ENCODE measurements around the gene DLL3. TPM values are rescaled to one million over a fixed set of nuclear protein-coding genes. Genes with fewer than 3 reads are reported as not detected.

The DLL3 gene
- total and polyA plus RNA-seq, 9 of the 15 experiments (the other 6 are each of a cell fraction or from before 2014, with no cell fraction given) = 0.80 to 6.3 (median 1.2) TPM

DNA sequence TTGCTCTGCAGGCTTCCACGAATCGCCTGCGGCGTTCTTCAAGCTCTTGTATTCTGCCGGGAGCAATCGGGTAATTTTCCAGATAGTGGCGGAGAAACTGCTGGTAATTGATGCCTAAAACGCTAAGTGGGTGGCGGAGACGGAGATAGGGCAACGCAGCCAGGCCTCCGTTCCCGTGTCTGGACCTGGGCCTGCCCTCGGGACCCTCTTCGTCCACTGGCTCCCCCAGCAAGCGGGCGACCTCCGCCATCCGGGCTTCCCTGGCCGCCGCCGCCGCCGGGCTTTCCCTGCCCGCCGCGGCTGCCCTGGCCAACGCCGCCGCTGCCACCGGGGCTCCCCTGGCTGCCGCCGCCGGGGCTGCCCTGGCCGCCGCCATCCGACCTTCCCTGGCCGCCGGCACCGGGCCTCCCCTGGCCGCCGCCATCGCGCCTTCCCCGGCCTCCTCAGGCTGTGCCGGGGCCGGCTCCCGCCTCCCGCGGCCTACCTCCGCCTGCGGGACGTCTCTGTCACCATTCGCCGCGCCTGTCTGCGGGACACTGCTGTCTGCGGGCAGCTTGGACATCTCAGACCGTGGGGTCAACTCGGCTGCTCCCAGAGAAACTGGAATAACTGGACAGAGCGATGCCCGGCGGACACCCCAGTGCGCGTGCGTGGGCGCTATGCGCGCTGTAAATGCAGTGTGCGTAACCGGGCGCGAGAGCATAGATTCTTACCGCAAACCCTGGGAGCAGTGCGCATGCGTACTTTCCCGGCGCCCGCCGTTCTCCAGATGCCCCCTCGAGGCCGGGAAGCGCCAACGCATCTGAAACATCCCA is 41.0 kb downstream of the DLL3 start, which contains the start of gene EID2 (continued):
- no peak for TF ChIP-seq TGIF2 (CRISPR knock-in tag; IDR thresholded peaks at IDR 0.05)
- TF ChIP-seq ZNF764 (CRISPR knock-in tag; IDR thresholded peaks at IDR 0.05; ENCODE audit: low read depth) = no peak
- peak; percentile 31; the same call in 1 of the 2 replicates for TF ChIP-seq PML (IDR thresholded peaks at IDR 0.05; ENCODE audit: low read length)
- peak; percentile 98 for TF ChIP-seq ZBTB2 (IDR thresholded peaks at IDR 0.05)
- peak; percentile 74 for TF ChIP-seq ATF7 (IDR thresholded peaks at IDR 0.05)
- no peak for TF ChIP-seq NFATC3 (IDR thresholded peaks at IDR 0.05)
- TF ChIP-seq CAMTA2 (CRISPR knock-in tag; conservative IDR thresholded peaks at IDR 0.05) = 0 out of 2 replicates have a peak, but pooled peaks have one; percentile 36
- TF ChIP-seq ZNF174 (CRISPR knock-in tag; IDR thresholded peaks at IDR 0.05) = no peak
- TF ChIP-seq PPARD (CRISPR knock-in tag; IDR thresholded peaks at IDR 0.05) = no peak
- 0 out of 2 replicates have a peak, but pooled peaks have one; percentile 58 for TF ChIP-seq ZBTB9 (CRISPR knock-in tag; IDR thresholded peaks at IDR 0.05)
- no peak for TF ChIP-seq HEY1 (CRISPR knock-in tag; IDR thresholded peaks at IDR 0.05; ENCODE audit: borderline replicate concordance)
- no peak for TF ChIP-seq TAF15 (IDR thresholded peaks at IDR 0.05; ENCODE audit: low read depth, low read length)
- TF ChIP-seq TRIM24 (IDR thresholded peaks at IDR 0.05) = no peak
- TF ChIP-seq HDAC1 (IDR thresholded peaks at IDR 0.05) = 0 out of 4 replicates have a peak, but pooled peaks of 1 of the 2 experiments have one; percentile 48
- TF ChIP-seq ZNF398 (CRISPR knock-in tag; IDR thresholded peaks at IDR 0.05) = no peak
- TF ChIP-seq MAFK (IDR thresholded peaks at IDR 0.05; ENCODE audit: low read length) = no peak
- peak; percentile 20 for TF ChIP-seq CHD1 (IDR thresholded peaks at IDR 0.05; ENCODE audit: low read length)
- TF ChIP-seq FOXK1 (CRISPR knock-in tag; IDR thresholded peaks at IDR 0.05; ENCODE audit: borderline replicate concordance) = no peak
- no peak for TF ChIP-seq E4F1 (CRISPR knock-in tag; IDR thresholded peaks at IDR 0.05; ENCODE audit: borderline replicate concordance)
- no peak for TF ChIP-seq DACH1 (IDR thresholded peaks at IDR 0.05; ENCODE audit: partially characterized antibody)
- TF ChIP-seq ZNF589 (CRISPR knock-in tag; IDR thresholded peaks at IDR 0.05; ENCODE audit: low read depth) = no peak
- TF ChIP-seq ZNF263 (CRISPR knock-in tag; IDR thresholded peaks at IDR 0.05; ENCODE audit: borderline replicate concordance) = no peak
- TF ChIP-seq KLF10 (CRISPR knock-in tag; IDR thresholded peaks at IDR 0.05) = no peak

Measured in K562 (cell line).